ENCODE results near the gene CLDN16.

- TF ChIP-seq, protein P1, sequence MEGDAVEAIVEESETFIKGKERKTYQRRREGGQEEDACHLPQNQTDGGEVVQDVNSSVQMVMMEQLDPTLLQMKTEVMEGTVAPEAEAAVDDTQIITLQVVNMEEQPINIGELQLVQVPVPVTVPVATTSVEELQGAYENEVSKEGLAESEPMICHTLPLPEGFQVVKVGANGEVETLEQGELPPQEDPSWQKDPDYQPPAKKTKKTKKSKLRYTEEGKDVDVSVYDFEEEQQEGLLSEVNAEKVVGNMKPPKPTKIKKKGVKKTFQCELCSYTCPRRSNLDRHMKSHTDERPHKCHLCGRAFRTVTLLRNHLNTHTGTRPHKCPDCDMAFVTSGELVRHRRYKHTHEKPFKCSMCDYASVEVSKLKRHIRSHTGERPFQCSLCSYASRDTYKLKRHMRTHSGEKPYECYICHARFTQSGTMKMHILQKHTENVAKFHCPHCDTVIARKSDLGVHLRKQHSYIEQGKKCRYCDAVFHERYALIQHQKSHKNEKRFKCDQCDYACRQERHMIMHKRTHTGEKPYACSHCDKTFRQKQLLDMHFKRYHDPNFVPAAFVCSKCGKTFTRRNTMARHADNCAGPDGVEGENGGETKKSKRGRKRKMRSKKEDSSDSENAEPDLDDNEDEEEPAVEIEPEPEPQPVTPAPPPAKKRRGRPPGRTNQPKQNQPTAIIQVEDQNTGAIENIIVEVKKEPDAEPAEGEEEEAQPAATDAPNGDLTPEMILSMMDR (IDR thresholded peaks at IDR 0.05) = no peak
- no peak for TF ChIP-seq EZH2 (IDR thresholded peaks at IDR 0.05; ENCODE audit: borderline replicate concordance, insufficient read depth, low read depth, low read length, poor library complexity, severe bottlenecking)
Measured at GRCh38 chr3:190425833-190426232, 37.9 kb downstream of the CLDN16 start.

All from B cell (primary cell).